Measurements from ENCODE around the gene ZBTB44. TPM values are rescaled to one million over a fixed set of nuclear protein-coding genes. Genes with fewer than 3 reads are reported as not detected.

The ZBTB44 gene
- polyA plus RNA-seq, 1 of the 3 experiments (the other 2 are of a cell fraction) = 5.0 TPM

DNA sequence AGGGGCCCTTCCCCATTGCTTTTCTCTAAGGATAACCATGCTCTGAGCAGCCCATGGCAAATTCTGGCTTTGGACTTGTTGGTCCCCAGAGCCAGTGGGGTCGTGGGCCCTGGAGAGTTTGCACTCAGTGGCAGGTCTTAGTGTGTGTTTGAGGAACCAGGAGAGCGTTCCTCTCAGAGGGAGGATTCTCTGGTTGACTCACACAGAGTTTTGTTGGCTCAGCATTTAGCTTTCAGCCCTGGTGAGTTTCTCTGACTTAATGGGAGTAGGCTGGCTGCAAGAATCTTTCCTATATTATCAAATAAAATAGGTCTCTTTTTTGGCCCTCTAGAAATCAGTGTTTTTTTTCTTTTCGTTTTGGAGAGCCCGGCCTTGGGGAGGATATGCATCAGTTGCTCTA lies 134.2 kb downstream of the ZBTB44 start:
- Histone ChIP-seq H3K27me3 (ENCODE audit: insufficient read depth) (no peaks in the 10 kb centered on the region; the same call in 1 of the 2 replicates), H2AFZ (ENCODE audit: low read depth) (no peak overlapping the region), H3F3A (replicated peaks; ENCODE audit: insufficient read depth) (no peaks in the 10 kb centered on the region), H3K79me2 (ENCODE audit: insufficient read depth) (no peaks in the 10 kb centered on the region), H3K4me2 (no peak overlapping the region), H4K20me1 (ENCODE audit: insufficient read depth) (no peaks in the 10 kb centered on the region), H3K9me2 (no peaks in the 10 kb centered on the region), H3K4me3 (ENCODE audit: low read depth in 2 of 2, low read length in 1 of 2) (no peak overlapping the region), H3K9me3 (no peaks in the 10 kb centered on the region), H3K9ac (no peak overlapping the region), H3K4me1 (ENCODE audit: control insufficient read depth in 1 of 2, insufficient read depth in 2 of 2, low read depth in 1 of 2, low read length in 1 of 2) (peaks cover 0 to 3% of the 10 kb centered on the region in 2 experiments; a peak in 1 of 4 replicates), H3K36me3 (replicated peaks in 1 of 2; ENCODE audit: control insufficient read depth in 1 of 2, insufficient read depth in 2 of 2, low read length in 1 of 2) (no peaks in the 10 kb centered on the region), H3K27ac (ENCODE audit: low read depth in 2 of 2, low read length in 1 of 2) (no peak overlapping the region)
- DNase-seq = no peak
- POLR2A ChIA-PET = no interaction called here
- TF ChIP-seq, protein P1, sequence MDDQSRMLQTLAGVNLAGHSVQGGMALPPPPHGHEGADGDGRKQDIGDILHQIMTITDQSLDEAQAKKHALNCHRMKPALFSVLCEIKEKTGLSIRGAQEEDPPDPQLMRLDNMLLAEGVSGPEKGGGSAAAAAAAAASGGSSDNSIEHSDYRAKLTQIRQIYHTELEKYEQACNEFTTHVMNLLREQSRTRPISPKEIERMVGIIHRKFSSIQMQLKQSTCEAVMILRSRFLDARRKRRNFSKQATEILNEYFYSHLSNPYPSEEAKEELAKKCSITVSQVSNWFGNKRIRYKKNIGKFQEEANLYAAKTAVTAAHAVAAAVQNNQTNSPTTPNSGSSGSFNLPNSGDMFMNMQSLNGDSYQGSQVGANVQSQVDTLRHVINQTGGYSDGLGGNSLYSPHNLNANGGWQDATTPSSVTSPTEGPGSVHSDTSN (IDR thresholded peaks at IDR 0.05) = no peak
- TF ChIP-seq TAF1 (IDR thresholded peaks at IDR 0.05; ENCODE audit: borderline replicate concordance, low read depth, low read length) (no peak), RCOR1 (IDR thresholded peaks at IDR 0.05; ENCODE audit: low read length) (no peak), TCF12 (IDR thresholded peaks at IDR 0.05) (no peak), JUND (IDR thresholded peaks at IDR 0.05) (no peak), NRF1 (IDR thresholded peaks at IDR 0.05; ENCODE audit: low read depth, low read length) (no peak), ELF1 (IDR thresholded peaks at IDR 0.05) (no peak), EP300 (IDR thresholded peaks at IDR 0.05; ENCODE audit: borderline replicate concordance in 1 of 2, low read depth in 1 of 2, low read length in 1 of 2) (no peak), RFX5 (IDR thresholded peaks at IDR 0.05; ENCODE audit: low read length) (no peak), MXI1 (IDR thresholded peaks at IDR 0.05; ENCODE audit: low read depth, low read length) (no peak), NFIC (IDR thresholded peaks at IDR 0.05; ENCODE audit: borderline replicate concordance) (no peak), FOSL2 (IDR thresholded peaks at IDR 0.05; ENCODE audit: borderline replicate concordance, low read depth) (no peak)
- TF ChIP-seq, protein P2, sequence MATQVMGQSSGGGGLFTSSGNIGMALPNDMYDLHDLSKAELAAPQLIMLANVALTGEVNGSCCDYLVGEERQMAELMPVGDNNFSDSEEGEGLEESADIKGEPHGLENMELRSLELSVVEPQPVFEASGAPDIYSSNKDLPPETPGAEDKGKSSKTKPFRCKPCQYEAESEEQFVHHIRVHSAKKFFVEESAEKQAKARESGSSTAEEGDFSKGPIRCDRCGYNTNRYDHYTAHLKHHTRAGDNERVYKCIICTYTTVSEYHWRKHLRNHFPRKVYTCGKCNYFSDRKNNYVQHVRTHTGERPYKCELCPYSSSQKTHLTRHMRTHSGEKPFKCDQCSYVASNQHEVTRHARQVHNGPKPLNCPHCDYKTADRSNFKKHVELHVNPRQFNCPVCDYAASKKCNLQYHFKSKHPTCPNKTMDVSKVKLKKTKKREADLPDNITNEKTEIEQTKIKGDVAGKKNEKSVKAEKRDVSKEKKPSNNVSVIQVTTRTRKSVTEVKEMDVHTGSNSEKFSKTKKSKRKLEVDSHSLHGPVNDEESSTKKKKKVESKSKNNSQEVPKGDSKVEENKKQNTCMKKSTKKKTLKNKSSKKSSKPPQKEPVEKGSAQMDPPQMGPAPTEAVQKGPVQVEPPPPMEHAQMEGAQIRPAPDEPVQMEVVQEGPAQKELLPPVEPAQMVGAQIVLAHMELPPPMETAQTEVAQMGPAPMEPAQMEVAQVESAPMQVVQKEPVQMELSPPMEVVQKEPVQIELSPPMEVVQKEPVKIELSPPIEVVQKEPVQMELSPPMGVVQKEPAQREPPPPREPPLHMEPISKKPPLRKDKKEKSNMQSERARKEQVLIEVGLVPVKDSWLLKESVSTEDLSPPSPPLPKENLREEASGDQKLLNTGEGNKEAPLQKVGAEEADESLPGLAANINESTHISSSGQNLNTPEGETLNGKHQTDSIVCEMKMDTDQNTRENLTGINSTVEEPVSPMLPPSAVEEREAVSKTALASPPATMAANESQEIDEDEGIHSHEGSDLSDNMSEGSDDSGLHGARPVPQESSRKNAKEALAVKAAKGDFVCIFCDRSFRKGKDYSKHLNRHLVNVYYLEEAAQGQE (IDR thresholded peaks at IDR 0.05; ENCODE audit: low read depth, low read length) = no peak
- TF ChIP-seq, protein P3, sequence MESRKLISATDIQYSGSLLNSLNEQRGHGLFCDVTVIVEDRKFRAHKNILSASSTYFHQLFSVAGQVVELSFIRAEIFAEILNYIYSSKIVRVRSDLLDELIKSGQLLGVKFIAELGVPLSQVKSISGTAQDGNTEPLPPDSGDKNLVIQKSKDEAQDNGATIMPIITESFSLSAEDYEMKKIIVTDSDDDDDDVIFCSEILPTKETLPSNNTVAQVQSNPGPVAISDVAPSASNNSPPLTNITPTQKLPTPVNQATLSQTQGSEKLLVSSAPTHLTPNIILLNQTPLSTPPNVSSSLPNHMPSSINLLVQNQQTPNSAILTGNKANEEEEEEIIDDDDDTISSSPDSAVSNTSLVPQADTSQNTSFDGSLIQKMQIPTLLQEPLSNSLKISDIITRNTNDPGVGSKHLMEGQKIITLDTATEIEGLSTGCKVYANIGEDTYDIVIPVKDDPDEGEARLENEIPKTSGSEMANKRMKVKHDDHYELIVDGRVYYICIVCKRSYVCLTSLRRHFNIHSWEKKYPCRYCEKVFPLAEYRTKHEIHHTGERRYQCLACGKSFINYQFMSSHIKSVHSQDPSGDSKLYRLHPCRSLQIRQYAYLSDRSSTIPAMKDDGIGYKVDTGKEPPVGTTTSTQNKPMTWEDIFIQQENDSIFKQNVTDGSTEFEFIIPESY (IDR thresholded peaks at IDR 0.05; ENCODE audit: borderline replicate concordance, low read depth) = no peak
- TF ChIP-seq, protein P4, sequence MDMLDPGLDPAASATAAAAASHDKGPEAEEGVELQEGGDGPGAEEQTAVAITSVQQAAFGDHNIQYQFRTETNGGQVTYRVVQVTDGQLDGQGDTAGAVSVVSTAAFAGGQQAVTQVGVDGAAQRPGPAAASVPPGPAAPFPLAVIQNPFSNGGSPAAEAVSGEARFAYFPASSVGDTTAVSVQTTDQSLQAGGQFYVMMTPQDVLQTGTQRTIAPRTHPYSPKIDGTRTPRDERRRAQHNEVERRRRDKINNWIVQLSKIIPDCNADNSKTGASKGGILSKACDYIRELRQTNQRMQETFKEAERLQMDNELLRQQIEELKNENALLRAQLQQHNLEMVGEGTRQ (IDR thresholded peaks at IDR 0.05; ENCODE audit: borderline replicate concordance, low read depth, low read length) = no peak
- WGBS (ENCODE audit: low lambda C conversion rate) = 50% methylated on average over 4 of the region's 4 CpGs
- CTCF ChIA-PET = no interaction called here

All from SK-N-SH (cell line).